Progenitor cell of endocrine pancreas (in vitro differentiated cells): ENCODE data around the gene ELOA. TPM values are rescaled to one million over a fixed set of nuclear protein-coding genes. Genes with fewer than 3 reads are reported as not detected.

Experiments used
- DNase-seq: peaks from one replicate; pipeline ENCODE4 v3.0.0; 2021; ENCODE audit warnings: low spot score; ENCODE audit not compliant: unreplicated experiment
- H3K27ac Mint-ChIP-seq: 2 replicates; pipeline ENCODE4 v1.8.0; 2021; ENCODE audit warnings: mild to moderate bottlenecking, moderate library complexity, mixed read lengths
- H3K27me3 Mint-ChIP-seq: 2 replicates; pipeline ENCODE4 v1.8.0; 2021; ENCODE audit warnings: mixed read lengths
- H3K36me3 Mint-ChIP-seq: 2 replicates; pipeline ENCODE4 v1.8.0; 2022; ENCODE audit warnings: mixed read lengths; ENCODE audit not compliant: insufficient read depth
- H3K4me1 Mint-ChIP-seq: 2 replicates; pipeline ENCODE4 v1.8.0; 2021; ENCODE audit warnings: low read depth, mixed read lengths
- H3K4me3 Mint-ChIP-seq: 2 replicates; pipeline ENCODE4 v1.8.0; 2021; ENCODE audit warnings: low read depth, mild to moderate bottlenecking, moderate library complexity, mixed read lengths
- H3K9me3 Mint-ChIP-seq: 2 replicates; pipeline ENCODE4 v1.8.0; 2021; ENCODE audit warnings: low read depth, mixed read lengths
- CTCF ChIP-seq: fragments of 200-600 bp; sonication (generic); IDR thresholded peaks from one replicate; pipeline ENCODE4 v1.5.0; 2021; ENCODE audit warnings: antibody characterized with exemption, mild to moderate bottlenecking; ENCODE audit not compliant: unreplicated experiment
- total RNA-seq: library from RNA; stranded (reverse); gene quantifications from 2 replicates; pipeline ENCODE4 v1.2.1, GENCODE V29; 2021

Gene ELOA
- total RNA-seq, 1 donor from 2014 or later = 37.5 TPM

GRCh38 chr1:23751815-23752200 is 8.5 kb downstream of the ELOA start:
- Mint-ChIP-seq H3K4me3 (no peak overlapping the region), H3K27ac (no peak overlapping the region), H3K4me1 (peaks cover under 1% of the 10 kb centered on the region), H3K36me3 (peaks cover 22% of the 10 kb centered on the region), H3K27me3 (no peaks in the 10 kb centered on the region), H3K9me3 (no peaks in the 10 kb centered on the region)
- DNase-seq = no peak
- TF ChIP-seq CTCF = no peak

- no peaks in the 10 kb centered on the region for H3K4me1 Mint-ChIP-seq
- TF ChIP-seq CTCF = no peak
- H3K27ac Mint-ChIP-seq = no peak overlapping the region
- no peak for DNase-seq
- no peak overlapping the region for H3K4me3 Mint-ChIP-seq
- no peaks in the 10 kb centered on the region for H3K9me3 Mint-ChIP-seq
- H3K27me3 Mint-ChIP-seq = no peaks in the 10 kb centered on the region
- peaks cover 22% of the 10 kb centered on the region for H3K36me3 Mint-ChIP-seq
These were observed 9.6 kb downstream of the ELOA start for GRCh38 chr1:23752909-23753308.

- H3K4me1 Mint-ChIP-seq = no peaks in the 10 kb centered on the region
These were observed 13.4 kb downstream of the ELOA start for GRCh38 chr1:23756676-23757075.

GRCh38 chr1:23757812-23758211 is 14.5 kb downstream of the ELOA start:
- Mint-ChIP-seq H3K36me3 (peaks cover 20% of the 10 kb centered on the region), H3K27ac (no peak overlapping the region), H3K9me3 (no peaks in the 10 kb centered on the region), H3K4me3 (no peak overlapping the region), H3K4me1 (no peaks in the 10 kb centered on the region), H3K27me3 (no peaks in the 10 kb centered on the region)
- no peak for TF ChIP-seq CTCF
- DNase-seq = no peak

More at GRCh38 chr1:23756676-23757075, 13.4 kb downstream of the ELOA start:
- DNase-seq = no peak
- no peak for TF ChIP-seq CTCF
- peaks cover 18% of the 10 kb centered on the region for H3K36me3 Mint-ChIP-seq
- H3K4me3 Mint-ChIP-seq = no peak overlapping the region
- H3K27me3 Mint-ChIP-seq = no peaks in the 10 kb centered on the region
- no peaks in the 10 kb centered on the region for H3K9me3 Mint-ChIP-seq
- H3K27ac Mint-ChIP-seq = no peak overlapping the region

- Mint-ChIP-seq H3K4me1 (no peaks in the 10 kb centered on the region), H3K27me3 (no peaks in the 10 kb centered on the region), H3K4me3 (no peak overlapping the region), H3K36me3 (peaks cover 15% of the 10 kb centered on the region), H3K9me3 (no peaks in the 10 kb centered on the region), H3K27ac (no peak overlapping the region)
- no peak for TF ChIP-seq CTCF
- no peak for DNase-seq
These were observed 16.0 kb downstream of the ELOA start for GRCh38 chr1:23759277-23759676.
